Measurements from ENCODE around the gene BBS5.
"Not testable (repeated sequence)": the region's sequence is repeated elsewhere in the genome, so short reads cannot be mapped to it uniquely, and the experiment has no call there.

Gene BBS5

GRCh38 chr2:169479257-169480078 is at the start of gene BBS5:
BBS5 (plus strand) TSS chr2:169479494; CDS start chr2:169479554, 60 bp downstream.
- no peak for FAIRE-seq

GRCh38 chr2:169431772-169432171 is 47.5 kb upstream of the BBS5 start:
- FAIRE-seq: not testable (repeated sequence)

GRCh38 chr2:169434236-169434635 is 45.1 kb upstream of the BBS5 start:
- not testable (repeated sequence) for FAIRE-seq

GRCh38 chr2:169438466-169439072 is 40.7 kb upstream of the BBS5 start:
- FAIRE-seq: no peak

GRCh38 chr2:169439900-169440299 is 39.4 kb upstream of the BBS5 start:
- no peak for FAIRE-seq

GRCh38 chr2:169446452-169446851 is 32.8 kb upstream of the BBS5 start:
- no peak for FAIRE-seq

GRCh38 chr2:169448316-169448715 is 31.0 kb upstream of the BBS5 start:
- no peak for FAIRE-seq

- FAIRE-seq: no peak
Observed at GRCh38 chr2:169448865-169449264, 30.4 kb upstream of the BBS5 start.

- peak; percentile 51 for FAIRE-seq
Observed at GRCh38 chr2:169452080-169452479, 27.2 kb upstream of the BBS5 start.

GRCh38 chr2:169453044-169453443 is 26.2 kb upstream of the BBS5 start:
- not testable (repeated sequence) for FAIRE-seq

GRCh38 chr2:169461143-169461542 is 18.2 kb upstream of the BBS5 start:
- FAIRE-seq: no peak

GRCh38 chr2:169462896-169463695 is 16.2 kb upstream of the BBS5 start:
- no peak for FAIRE-seq

- FAIRE-seq: peak; percentile 56
Observed at GRCh38 chr2:169464466-169464865, 14.8 kb upstream of the BBS5 start.

- no peak for FAIRE-seq
Observed at GRCh38 chr2:169464882-169465281, 14.4 kb upstream of the BBS5 start.

GRCh38 chr2:169468841-169469240 is 10.5 kb upstream of the BBS5 start:
- no peak for FAIRE-seq

GRCh38 chr2:169469952-169470572 is 9.2 kb upstream of the BBS5 start:
- no peak for FAIRE-seq

- FAIRE-seq: no peak
Observed at GRCh38 chr2:169472249-169472648, 7.0 kb upstream of the BBS5 start.

GRCh38 chr2:169476459-169476858 is 2.8 kb upstream of the BBS5 start:
- no peak for FAIRE-seq

GRCh38 chr2:169478339-169478738 is 955 bp upstream of the BBS5 start:
- FAIRE-seq: no peak

- no peak for FAIRE-seq
Observed at GRCh38 chr2:169478745-169479256, 493 bp upstream of the BBS5 start.

- FAIRE-seq: no peak
Observed at GRCh38 chr2:169480079-169480465, 778 bp downstream of the BBS5 start.

- no peak for FAIRE-seq
Observed at GRCh38 chr2:169485650-169486138, 6.4 kb downstream of the BBS5 start.

GRCh38 chr2:169486487-169486886 is 7.2 kb downstream of the BBS5 start:
- no peak for FAIRE-seq
